CD14-positive monocyte (primary cell): ENCODE data around the gene ITPR2. TPM values are rescaled to one million over a fixed set of nuclear protein-coding genes. Genes with fewer than 3 reads are reported as not detected.

Experiments
- DNase-seq, 3 donors: peaks; one replicate each; pipeline ENCODE4 v3.0.0-alpha.2; 2011 to 2022
- H2AFZ ChIP-seq: 2 replicates; pipeline ENCODE4 v1.6.0; 2012; ENCODE audit warnings: mild to moderate bottlenecking, low read depth, low read length, inconsistent platforms; ENCODE audit not compliant: insufficient read depth, poor library complexity, severe bottlenecking
- H3K27ac ChIP-seq, 2 donors: 1 replicate in 1 of 2; 2 replicates in 1 of 2; pipeline ENCODE4 v1.5.1; 2012 to 2013; ENCODE audit warnings: low read length in 2 of 2, control low read depth in 1 of 2, inconsistent platforms in 1 of 2, low read depth in 1 of 2, mild to moderate bottlenecking in 1 of 2
- H3K27me3 ChIP-seq, 2 donors: one replicate each; pipeline versions ENCODE4 v1.6.0 to v1.6.1; 2011 to 2013; ENCODE audit warnings: low read length in 2 of 2; ENCODE audit not compliant: control insufficient read depth in 2 of 2, insufficient read depth in 2 of 2
- H3K36me3 ChIP-seq, 2 donors: replicated peaks in 1 of 2; 1 replicate in 1 of 2; 2 replicates in 1 of 2; pipeline versions ENCODE4 v1.5.1 to v1.6.1; 2012 to 2013; ENCODE audit warnings: low read length in 2 of 2, control low read depth in 1 of 2, inconsistent platforms in 1 of 2, mild to moderate bottlenecking in 1 of 2; ENCODE audit not compliant: insufficient read depth in 2 of 2, control insufficient read depth in 1 of 2
- H3K4me1 ChIP-seq, 2 donors: 1 replicate in 1 of 2; 2 replicates in 1 of 2; pipeline versions ENCODE4 v1.5.1 to v1.6.1; 2012 to 2013; ENCODE audit warnings: low read length in 2 of 2, control low read depth in 1 of 2, inconsistent platforms in 1 of 2, mild to moderate bottlenecking in 1 of 2, moderate library complexity in 1 of 2; ENCODE audit not compliant: insufficient read depth in 2 of 2, control insufficient read depth in 1 of 2
- H3K4me2 ChIP-seq: replicated peaks from 2 replicates; pipeline ENCODE3; 2012; ENCODE audit warnings: low read length, moderate library complexity, mild to moderate bottlenecking; ENCODE audit not compliant: poor library complexity, severe bottlenecking; ENCODE audit errors: extremely low read depth
- H3K4me3 ChIP-seq, 3 experiments: fragments of 200-600 bp in 1 of 3; sonication (generic) in 1 of 3; replicated peaks in 1 of 3; 1 replicate in 2 of 3; 2 replicates in 1 of 3; pipeline ENCODE4 v1.5.1; 2011 to 2013; ENCODE audit warnings: low read length in 3 of 3, mild to moderate bottlenecking in 3 of 3, control low read depth in 2 of 3, low read depth in 2 of 3, inconsistent platforms in 1 of 3, moderate library complexity in 1 of 3
- H3K79me2 ChIP-seq: 2 replicates; pipeline ENCODE4 v1.6.0; 2012; ENCODE audit warnings: mild to moderate bottlenecking, control low read depth, inconsistent platforms, low read length, moderate library complexity; ENCODE audit not compliant: insufficient read depth
- H3K9ac ChIP-seq: 2 replicates; pipeline ENCODE4 v1.6.0; 2017; ENCODE audit warnings: low read length, mild to moderate bottlenecking; ENCODE audit not compliant: insufficient read depth, poor library complexity, severe bottlenecking
- H3K9me3 ChIP-seq, 2 donors: replicated peaks in 1 of 2; 1 replicate in 1 of 2; 2 replicates in 1 of 2; pipeline versions ENCODE4 v1.5.1 to v1.6.1; 2012 to 2013; ENCODE audit warnings: low read length in 2 of 2, control low read depth in 1 of 2; ENCODE audit not compliant: control insufficient read depth in 1 of 2, insufficient read depth in 1 of 2
- H4K20me1 ChIP-seq: 2 replicates; pipeline ENCODE4 v1.6.0; 2012; ENCODE audit warnings: mild to moderate bottlenecking, low read length, control low read depth, moderate library complexity; ENCODE audit not compliant: insufficient read depth
- H3K27ac Mint-ChIP-seq, 7 donors: one replicate each; pipeline ENCODE4 v1.8.0; 2020; ENCODE audit warnings: mild to moderate bottlenecking in 7 of 7, mixed read lengths in 7 of 7, moderate library complexity in 6 of 7, inconsistent platforms in 2 of 7
- H3K27me3 Mint-ChIP-seq, 3 donors: one replicate each; pipeline ENCODE4 v1.8.0; 2021 to 2022; ENCODE audit warnings: low read depth in 3 of 3, mild to moderate bottlenecking in 3 of 3, mixed read lengths in 3 of 3, moderate library complexity in 3 of 3, inconsistent platforms in 1 of 3
- H3K36me3 Mint-ChIP-seq, 2 donors: one replicate each; pipeline ENCODE4 v1.8.0; 2020; ENCODE audit warnings: mixed read lengths in 2 of 2, inconsistent platforms in 1 of 2, mild to moderate bottlenecking in 1 of 2
- H3K4me1 Mint-ChIP-seq: one replicate; pipeline ENCODE4 v1.8.0; 2020; ENCODE audit warnings: mild to moderate bottlenecking, mixed read lengths
- H3K4me3 Mint-ChIP-seq, 2 donors: one replicate each; pipeline ENCODE4 v1.8.0; 2020; ENCODE audit warnings: mild to moderate bottlenecking in 2 of 2, mixed read lengths in 2 of 2, moderate library complexity in 1 of 2
- H3K9me3 Mint-ChIP-seq, 7 donors: one replicate each; pipeline ENCODE4 v1.8.0; 2020 to 2022; ENCODE audit warnings: mixed read lengths in 7 of 7, mild to moderate bottlenecking in 6 of 7, moderate library complexity in 6 of 7, inconsistent platforms in 2 of 7
- CTCF ChIP-seq: fragments of 200-600 bp; IDR thresholded peaks from one replicate; pipeline ENCODE4 v1.8.0; 2022; ENCODE audit warnings: antibody characterized with exemption, mild to moderate bottlenecking
- WGBS: methylation state at CpG from one replicate; pipeline ENCODE4 v1.1.5; 2013; ENCODE audit warnings: missing lambda C conversion rate; ENCODE audit not compliant: insufficient coverage; 5-methylcytosine and 5-hydroxymethylcytosine counted together
- intact Hi-C, 2 donors: fragments of 100-400 bp; cut with micrococcal nuclease; formaldehyde crosslinking; loops; one replicate each; pipeline versions ENCODE4 v1.15.0 to v1.15.1; 2023
- polyA plus RNA-seq, 3 donors: library from polyadenylated mRNA; depleted of rRNA in 1 of 3; unstranded in 2 of 3; stranded (reverse) in 1 of 3; fragments of 300-500 nt in 2 of 3; fragments of >200 nt in 1 of 3; fragmentation: Illumina TruSeq in 2 of 3; gene quantifications; 1 replicate in 2 of 3; 2 replicates in 1 of 3; pipeline ENCODE4 v1.2.3, GENCODE V29; 2012 to 2021

The ITPR2 gene
- polyA plus RNA-seq, 3 donors: 2.7 to 6.4 (median 5.7) TPM

GRCh38 chr12:26791301-26791791 is 41.6 kb downstream of the ITPR2 start:
- Mint-ChIP-seq H3K36me3 (peaks cover 23 to 26% of the 10 kb centered on the region in 2 donors), H3K4me3 (peak overlapping the region; percentile 46 to 58), H3K9me3 (no peaks in the 10 kb centered on the region), H3K27ac (peak overlapping the region; percentile 90 to 95 (median 92)), H3K4me1 (peaks cover 28% of the 10 kb centered on the region), H3K27me3 (no peaks in the 10 kb centered on the region)
- H3K9me3 ChIP-seq: no peaks in the 10 kb centered on the region
- TF ChIP-seq CTCF: no peak
- H3K9ac ChIP-seq: no peak overlapping the region
- H3K27ac ChIP-seq: peak overlapping the region in 1 of 2 donors; percentile 77
- peaks cover 6% of the 10 kb centered on the region for H4K20me1 ChIP-seq
- intact Hi-C loops: loop anchor here in 1 of 2 donors (2.0 kb wide), 1 partner anchor 41 kb away; the partner anchor contains the start of gene ITPR2
- peak overlapping the region; percentile 51 for H3K4me2 ChIP-seq
- no peaks in the 10 kb centered on the region for H3K27me3 ChIP-seq
- peaks cover 21 to 31% of the 10 kb centered on the region in 2 donors for H3K4me1 ChIP-seq
- H3K36me3 ChIP-seq: peaks cover 0 to 15% of the 10 kb centered on the region in 2 donors
- peaks cover 19% of the 10 kb centered on the region for H3K79me2 ChIP-seq
- H3K4me3 ChIP-seq: peak overlapping the region in 1 of 3 experiments; percentile 34
- peak; percentile 80 to 94 (median 93) for DNase-seq
- no peak overlapping the region for H2AFZ ChIP-seq

DNA sequence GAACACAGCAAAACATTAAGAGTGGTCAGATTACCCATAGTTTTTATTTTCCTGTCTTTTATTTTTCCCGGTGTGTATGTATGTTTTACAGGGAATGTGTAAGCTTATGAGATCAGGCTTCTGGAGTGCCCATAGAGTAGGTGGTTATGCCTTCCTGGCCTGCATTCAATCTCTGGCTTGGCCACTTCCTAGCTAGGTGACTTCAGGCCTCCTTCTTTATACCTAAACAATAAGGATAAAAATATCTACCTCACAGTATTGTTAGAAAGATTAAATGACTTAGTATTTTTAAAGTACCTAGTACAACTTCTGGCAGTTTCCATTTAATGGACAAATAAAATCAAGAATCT is 42.4 kb downstream of the ITPR2 start:
- peaks cover 23 to 26% of the 10 kb centered on the region in 2 donors for H3K36me3 Mint-ChIP-seq
- Histone ChIP-seq H3K4me3 (no peak overlapping the region), H3K27me3 (no peaks in the 10 kb centered on the region), H3K4me2 (peak overlapping the region; percentile 51), H2AFZ (no peak overlapping the region), H3K79me2 (peaks cover 13% of the 10 kb centered on the region), H3K9me3 (no peaks in the 10 kb centered on the region), H3K27ac (peak overlapping the region in 1 of 2 donors; percentile 77), H3K4me1 (peaks cover 21 to 31% of the 10 kb centered on the region in 2 donors), H3K9ac (no peak overlapping the region), H4K20me1 (peaks cover 6% of the 10 kb centered on the region), H3K36me3 (peaks cover 0 to 15% of the 10 kb centered on the region in 2 donors)
- DNase-seq: no peak
- no peaks in the 10 kb centered on the region for H3K9me3 Mint-ChIP-seq
- TF ChIP-seq CTCF: no peak
- no CpG with 5 or more reads among the region's 1 CpG for WGBS
- intact Hi-C loops: loop anchor here in 1 of 2 donors (2.0 kb wide), 1 partner anchor 42 kb away; the partner anchor contains the start of gene ITPR2
- H3K27me3 Mint-ChIP-seq: no peaks in the 10 kb centered on the region
- peaks cover 28% of the 10 kb centered on the region for H3K4me1 Mint-ChIP-seq
- H3K27ac Mint-ChIP-seq: peak overlapping the region; percentile 90 to 95 (median 92)
- no peak overlapping the region for H3K4me3 Mint-ChIP-seq
